GM10847 (cell line): ENCODE data around the gene USP54.

ENCODE experiments used
- POLR2A ChIP-seq: IDR thresholded peaks from 2 replicates; pipeline ENCODE4 v1.6.1; 2011; ENCODE audit not compliant: insufficient read length; ENCODE audit errors: extremely low read depth

Gene USP54

GRCh38 chr10:73459683-73460314 lies 131.3 kb downstream of the USP54 start:
- no peak for TF ChIP-seq POLR2A

GRCh38 chr10:73456187-73456890 lies 134.8 kb downstream of the USP54 start:
- TF ChIP-seq POLR2A: no peak

DNA sequence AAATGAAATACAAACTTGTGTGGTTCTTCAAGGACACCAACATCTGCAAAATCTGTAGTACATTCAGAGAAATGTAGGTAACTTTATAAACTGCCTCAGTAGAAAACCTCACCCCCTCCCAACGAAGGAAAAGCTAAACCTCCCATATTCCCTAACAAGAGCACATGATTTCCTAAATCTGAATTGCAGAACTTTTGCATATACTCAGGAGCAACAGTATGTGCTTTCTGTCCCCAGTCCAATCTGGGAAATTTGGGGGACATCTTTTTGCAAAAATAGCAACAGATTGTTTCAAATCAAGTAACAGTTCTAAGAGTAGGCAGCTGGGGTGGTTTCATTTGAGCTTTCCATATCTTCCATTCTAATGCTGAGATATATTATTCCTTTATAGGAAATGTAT lies 142.0 kb downstream of the USP54 start:
- TF ChIP-seq POLR2A: no peak

GRCh38 chr10:73448384-73448783 lies 142.8 kb downstream of the USP54 start:
- no peak for TF ChIP-seq POLR2A
